ENCODE results near the gene SYNDIG1L.

- TF ChIP-seq CTCF (optimal IDR thresholded peaks at IDR 0.05 in 1 of 3, IDR thresholded peaks at IDR 0.05 in 1 of 3, conservative IDR thresholded peaks at IDR 0.05 in 1 of 3; ENCODE audit: extremely low read depth in 1 of 3, insufficient read depth in 2 of 3, low read length in 3 of 3): no peak
- no peak for TF ChIP-seq EZH2 (IDR thresholded peaks at IDR 0.05; ENCODE audit: low read length)
Observed at GRCh38 chr14:74394549-74394948, 31.5 kb downstream of the SYNDIG1L start.
